ENCODE data around the gene FYN. TPM values are rescaled to one million over a fixed set of nuclear protein-coding genes. Genes with fewer than 3 reads are reported as not detected.
"Not testable (repeated sequence)": the region's sequence is repeated elsewhere in the genome, so short reads cannot be mapped to it uniquely, and the experiment has no call there.

The FYN gene
- polyA plus RNA-seq, 1 donor (not counting 4 experiments of a cell fraction or from before 2014, with no cell fraction given): 24.7 TPM

DNA sequence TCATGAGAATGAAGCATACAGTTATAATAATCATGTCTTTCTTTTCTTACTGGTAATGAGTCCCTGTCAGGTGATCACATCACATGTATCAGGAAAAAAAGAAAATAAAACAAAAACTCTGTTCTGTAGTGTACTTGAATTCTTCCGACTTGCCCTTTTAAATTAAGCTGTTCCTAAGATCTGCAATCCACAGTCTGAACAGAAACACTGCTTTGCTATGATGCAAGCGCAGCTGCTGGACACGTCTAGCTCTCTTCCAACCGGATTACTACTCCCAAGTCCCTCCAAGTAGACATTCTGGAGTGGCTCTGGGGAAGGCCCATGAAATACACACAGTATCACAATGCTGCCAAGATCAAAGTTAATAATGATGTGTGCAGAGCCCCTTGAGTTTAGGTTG, 83.7 kb downstream of the FYN start:
- no peak for TF ChIP-seq CTCF (optimal IDR thresholded peaks at IDR 0.05 in 1 of 3, IDR thresholded peaks at IDR 0.05 in 1 of 3, conservative IDR thresholded peaks at IDR 0.05 in 1 of 3; ENCODE audit: extremely low read depth in 1 of 3, insufficient read depth in 2 of 3, low read length in 3 of 3)
- Histone ChIP-seq H3K27ac (ENCODE audit: control insufficient read depth, insufficient read depth, low read length) (no peak overlapping the region), H3K4me2 (ENCODE audit: control insufficient read depth, extremely low read depth, insufficient read depth, low read depth, low read length) (no peak overlapping the region), H2AFZ (ENCODE audit: control insufficient read depth, low read length) (no peak overlapping the region), H3K36me3 (ENCODE audit: control insufficient read depth in 2 of 2, extremely low read depth in 1 of 2, insufficient read depth in 2 of 2, low read length in 2 of 2) (no peaks in the 10 kb centered on the region), H3K4me3 (ENCODE audit: control insufficient read depth in 2 of 3, extremely low read depth in 1 of 3, insufficient read depth in 2 of 3, low read depth in 1 of 3, low read length in 3 of 3) (no peak overlapping the region), H4K20me1 (ENCODE audit: control insufficient read depth, extremely low read depth, insufficient read depth, low read length) (no peaks in the 10 kb centered on the region), H3K9me1 (ENCODE audit: control insufficient read depth, extremely low read depth, insufficient read depth, low read length) (no peaks in the 10 kb centered on the region), H3K9ac (ENCODE audit: control insufficient read depth, extremely low read depth, insufficient read depth, low read length) (no peak overlapping the region), H3K4me1 (ENCODE audit: control insufficient read depth, extremely low read depth, insufficient read depth, low read length) (peaks cover 19% of the 10 kb centered on the region), H3K79me2 (ENCODE audit: control insufficient read depth, insufficient read depth, low read length) (peaks cover 4% of the 10 kb centered on the region), H3K9me3 (ENCODE audit: control insufficient read depth, low read depth, low read length) (no peaks in the 10 kb centered on the region), H3K27me3 (ENCODE audit: control insufficient read depth, extremely low read depth, insufficient read depth, low read length) (no peaks in the 10 kb centered on the region)
- dilution Hi-C loops (cut with MboI; ENCODE audit: extremely low pct_ligation_motif_present, low sequenced_read_pairs): no loop called here
- FAIRE-seq (no peak), DNase-seq (ENCODE audit: low read depth, low spot score) (no peak)

GRCh38 chr6:111788379-111789276, 84.6 kb downstream of the FYN start:
- H3K27ac ChIP-seq (ENCODE audit: control insufficient read depth, insufficient read depth, low read length): no peak overlapping the region
- H3K79me2 ChIP-seq (ENCODE audit: control insufficient read depth, insufficient read depth, low read length): peaks cover 4% of the 10 kb centered on the region
- dilution Hi-C loops (cut with MboI; ENCODE audit: extremely low pct_ligation_motif_present, low sequenced_read_pairs): no loop called here

DNA sequence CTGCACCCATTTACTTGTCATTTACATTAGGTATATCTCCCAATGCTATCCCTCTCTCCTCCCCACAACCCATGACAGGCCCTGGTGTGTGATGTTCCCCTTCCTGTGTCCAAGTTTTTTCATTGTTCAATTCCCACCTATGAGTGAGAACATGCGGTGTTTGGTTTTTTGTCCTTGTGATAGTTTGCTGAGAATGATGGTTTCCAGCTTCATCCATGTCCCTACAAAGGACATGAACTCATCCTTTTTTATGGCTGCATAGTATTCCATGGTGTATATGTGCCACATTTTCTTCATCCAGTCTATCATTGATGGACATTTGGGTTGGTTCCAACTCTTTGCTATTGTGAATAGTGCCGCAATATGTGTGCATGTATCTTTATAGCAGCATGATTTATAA, 87.1 kb downstream of the FYN start:
- H3K9me1 ChIP-seq (ENCODE audit: control insufficient read depth, extremely low read depth, insufficient read depth, low read length); H3K27me3 ChIP-seq (ENCODE audit: control insufficient read depth, extremely low read depth, insufficient read depth, low read length); H3K36me3 ChIP-seq (ENCODE audit: control insufficient read depth in 2 of 2, extremely low read depth in 1 of 2, insufficient read depth in 2 of 2, low read length in 2 of 2); FAIRE-seq; H3K4me2 ChIP-seq (ENCODE audit: control insufficient read depth, extremely low read depth, insufficient read depth, low read depth, low read length); dilution Hi-C loops (cut with MboI; ENCODE audit: extremely low pct_ligation_motif_present, low sequenced_read_pairs); H3K79me2 ChIP-seq (ENCODE audit: control insufficient read depth, insufficient read depth, low read length); H3K27ac ChIP-seq (ENCODE audit: control insufficient read depth, insufficient read depth, low read length); H2AFZ ChIP-seq (ENCODE audit: control insufficient read depth, low read length); H3K4me3 ChIP-seq (ENCODE audit: control insufficient read depth in 2 of 3, extremely low read depth in 1 of 3, insufficient read depth in 2 of 3, low read depth in 1 of 3, low read length in 3 of 3); H3K9ac ChIP-seq (ENCODE audit: control insufficient read depth, extremely low read depth, insufficient read depth, low read length); H4K20me1 ChIP-seq (ENCODE audit: control insufficient read depth, extremely low read depth, insufficient read depth, low read length); DNase-seq (ENCODE audit: low read depth, low spot score); H3K9me3 ChIP-seq (ENCODE audit: control insufficient read depth, low read depth, low read length): not testable (repeated sequence)
- peaks cover 32% of the 10 kb centered on the region for H3K4me1 ChIP-seq (ENCODE audit: control insufficient read depth, extremely low read depth, insufficient read depth, low read length)

More at GRCh38 chr6:111788379-111789276, 84.6 kb downstream of the FYN start:
- Histone ChIP-seq H2AFZ (ENCODE audit: control insufficient read depth, low read length) (no peak overlapping the region), H3K27me3 (ENCODE audit: control insufficient read depth, extremely low read depth, insufficient read depth, low read length) (no peaks in the 10 kb centered on the region), H3K36me3 (ENCODE audit: control insufficient read depth in 2 of 2, extremely low read depth in 1 of 2, insufficient read depth in 2 of 2, low read length in 2 of 2) (peaks cover 0 to 1% of the 10 kb centered on the region in 2 experiments), H3K9ac (ENCODE audit: control insufficient read depth, extremely low read depth, insufficient read depth, low read length) (no peak overlapping the region), H3K4me1 (ENCODE audit: control insufficient read depth, extremely low read depth, insufficient read depth, low read length) (peaks cover 24% of the 10 kb centered on the region), H3K4me3 (ENCODE audit: control insufficient read depth in 2 of 3, extremely low read depth in 1 of 3, insufficient read depth in 2 of 3, low read depth in 1 of 3, low read length in 3 of 3) (no peak overlapping the region), H3K4me2 (ENCODE audit: control insufficient read depth, extremely low read depth, insufficient read depth, low read depth, low read length) (peak overlapping the region; percentile 29), H3K9me1 (ENCODE audit: control insufficient read depth, extremely low read depth, insufficient read depth, low read length) (no peaks in the 10 kb centered on the region), H3K9me3 (ENCODE audit: control insufficient read depth, low read depth, low read length) (no peaks in the 10 kb centered on the region), H4K20me1 (ENCODE audit: control insufficient read depth, extremely low read depth, insufficient read depth, low read length) (no peaks in the 10 kb centered on the region)
- TF ChIP-seq CTCF (optimal IDR thresholded peaks at IDR 0.05 in 1 of 3, IDR thresholded peaks at IDR 0.05 in 1 of 3, conservative IDR thresholded peaks at IDR 0.05 in 1 of 3; ENCODE audit: extremely low read depth in 1 of 3, insufficient read depth in 2 of 3, low read length in 3 of 3): no peak
- no peak for TF ChIP-seq EZH2 (IDR thresholded peaks at IDR 0.05; ENCODE audit: low read length)
- DNase-seq (ENCODE audit: low read depth, low spot score) (no peak), FAIRE-seq (no peak)
